SW480 (cell line): Measurements from ENCODE around the gene PPP1R14B.

Experiments used
- DNase-seq: peaks from one replicate; pipeline ENCODE4 v3.0.0-alpha.2; 2016; ENCODE audit warnings: low spot score

The PPP1R14B gene

DNA sequence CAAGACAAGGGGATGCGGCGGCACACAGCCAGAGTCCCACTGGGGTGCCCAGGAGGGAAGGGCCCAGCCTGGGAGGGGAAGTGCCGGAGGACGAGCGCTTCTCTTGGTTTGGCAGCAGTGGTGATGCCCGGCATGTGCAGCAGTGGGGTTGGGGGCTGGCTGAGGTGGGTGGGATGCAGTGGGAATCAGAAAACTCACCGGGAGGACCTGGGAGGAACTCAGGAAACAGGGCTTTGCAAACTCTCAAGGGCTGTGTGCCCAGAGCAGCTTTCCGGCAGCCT lies 37.2 kb downstream of the PPP1R14B start:
- no peak for DNase-seq

DNA sequence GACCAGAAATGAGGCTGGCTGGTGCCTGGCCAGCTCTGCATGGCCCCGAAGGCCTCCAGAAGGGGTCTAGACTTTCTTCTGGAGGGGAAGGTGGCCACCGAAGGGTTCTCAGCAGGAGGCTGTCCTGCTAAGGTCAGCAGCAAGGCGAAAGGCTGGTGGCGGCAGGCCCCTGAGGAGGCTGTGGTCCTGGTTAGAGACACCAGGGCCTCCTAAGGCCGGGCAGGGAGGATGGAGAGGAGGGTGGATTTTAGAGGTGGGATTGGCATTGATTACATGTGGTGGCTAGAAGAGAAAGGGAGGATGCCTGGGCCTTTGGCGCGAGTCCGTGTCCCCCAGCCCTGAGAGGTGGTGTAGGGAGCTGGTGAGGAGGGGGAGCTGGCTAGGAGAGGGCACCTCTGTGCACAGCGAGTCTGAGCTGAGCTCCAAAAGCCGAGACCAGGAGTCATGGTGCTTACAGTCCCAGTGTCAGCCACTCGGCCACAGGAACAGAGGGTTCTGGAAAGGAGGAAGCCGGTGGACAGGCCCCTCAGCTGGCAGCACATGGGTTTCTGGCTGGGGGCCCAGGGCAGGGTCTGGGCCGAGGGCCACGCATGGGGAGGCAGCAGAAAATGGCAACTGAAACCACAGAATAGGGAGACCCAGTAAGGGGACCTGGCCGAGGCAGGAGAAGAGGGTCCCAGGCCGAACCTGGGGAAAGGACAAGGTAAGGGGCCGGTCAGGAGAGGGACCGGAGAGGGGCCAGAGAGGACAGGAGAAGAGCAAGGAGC lies 37.8 kb downstream of the PPP1R14B start:
- no peak for DNase-seq

DNA sequence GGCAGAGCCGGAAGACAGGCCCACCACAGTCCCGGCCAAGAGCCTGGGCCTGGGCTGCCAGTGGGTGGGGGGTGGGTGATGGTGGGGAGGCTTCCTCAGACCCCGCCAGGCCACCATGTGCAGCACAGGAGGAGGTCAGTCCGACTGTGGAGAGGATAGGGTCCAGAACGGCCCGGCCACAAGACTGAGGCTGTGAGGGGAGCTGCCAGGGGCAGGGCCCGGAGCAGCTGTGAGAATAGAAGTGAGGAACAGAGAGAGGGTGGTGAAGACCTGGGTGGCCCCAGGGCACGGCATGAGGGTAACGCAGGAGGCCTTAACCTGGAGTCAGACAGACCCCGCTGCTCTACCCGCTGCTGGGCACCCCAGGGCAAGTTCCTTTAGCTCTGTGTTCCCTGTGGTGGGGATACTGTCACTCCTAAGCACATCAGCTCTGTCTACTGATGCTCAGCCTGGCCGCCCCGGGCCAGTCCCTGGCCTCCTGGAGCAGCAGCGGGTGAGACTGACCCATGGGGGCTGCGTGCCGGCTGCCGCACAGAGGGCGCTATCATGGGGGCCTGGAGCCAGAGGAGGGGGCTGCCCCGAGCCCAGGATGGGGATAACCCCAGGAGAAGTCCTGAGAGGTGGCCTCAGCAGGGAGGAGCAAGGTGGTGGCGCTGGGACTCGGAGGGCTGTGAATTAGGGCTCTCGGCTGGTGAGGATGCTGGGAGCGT lies 38.5 kb downstream of the PPP1R14B start:
- DNase-seq: no peak

DNA sequence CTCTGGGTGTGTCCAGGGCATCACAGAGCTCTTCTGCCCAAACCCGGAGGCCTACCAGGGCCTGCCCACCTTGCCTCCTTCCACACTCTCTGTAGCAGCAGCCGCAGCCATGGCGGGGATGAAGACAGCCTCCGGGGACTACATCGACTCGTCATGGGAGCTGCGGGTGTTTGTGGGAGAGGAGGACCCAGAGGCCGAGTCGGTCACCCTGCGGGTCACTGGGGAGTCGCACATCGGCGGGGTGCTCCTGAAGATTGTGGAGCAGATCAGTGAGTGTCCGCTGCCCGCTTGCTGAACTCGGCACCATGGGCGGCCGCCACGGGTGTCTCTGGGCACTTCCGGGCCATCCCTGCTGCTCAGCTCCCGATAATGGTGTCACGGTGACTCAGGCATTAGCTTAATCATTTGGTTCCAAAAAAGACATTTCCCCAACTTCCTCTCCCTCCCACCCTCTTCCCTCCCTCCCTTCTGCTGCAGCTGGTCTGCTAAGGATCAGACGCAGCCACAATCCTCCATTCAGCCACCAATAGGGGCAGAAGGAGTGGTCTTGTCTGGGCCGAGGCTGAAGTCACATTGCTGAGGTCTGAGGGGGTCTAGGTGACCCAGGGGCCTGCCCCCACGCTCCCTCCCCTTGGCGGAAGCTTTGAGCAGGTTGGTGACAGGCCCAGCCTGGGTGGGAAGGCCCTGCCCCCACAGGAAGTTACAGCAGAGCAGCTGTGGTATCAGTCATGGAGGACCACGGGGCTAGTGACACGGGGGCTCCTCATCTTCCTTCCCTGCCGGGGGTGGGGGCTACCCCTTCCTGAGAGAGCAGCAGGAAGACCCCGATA lies 39.3 kb downstream of the PPP1R14B start:
- DNase-seq: no peak

DNA sequence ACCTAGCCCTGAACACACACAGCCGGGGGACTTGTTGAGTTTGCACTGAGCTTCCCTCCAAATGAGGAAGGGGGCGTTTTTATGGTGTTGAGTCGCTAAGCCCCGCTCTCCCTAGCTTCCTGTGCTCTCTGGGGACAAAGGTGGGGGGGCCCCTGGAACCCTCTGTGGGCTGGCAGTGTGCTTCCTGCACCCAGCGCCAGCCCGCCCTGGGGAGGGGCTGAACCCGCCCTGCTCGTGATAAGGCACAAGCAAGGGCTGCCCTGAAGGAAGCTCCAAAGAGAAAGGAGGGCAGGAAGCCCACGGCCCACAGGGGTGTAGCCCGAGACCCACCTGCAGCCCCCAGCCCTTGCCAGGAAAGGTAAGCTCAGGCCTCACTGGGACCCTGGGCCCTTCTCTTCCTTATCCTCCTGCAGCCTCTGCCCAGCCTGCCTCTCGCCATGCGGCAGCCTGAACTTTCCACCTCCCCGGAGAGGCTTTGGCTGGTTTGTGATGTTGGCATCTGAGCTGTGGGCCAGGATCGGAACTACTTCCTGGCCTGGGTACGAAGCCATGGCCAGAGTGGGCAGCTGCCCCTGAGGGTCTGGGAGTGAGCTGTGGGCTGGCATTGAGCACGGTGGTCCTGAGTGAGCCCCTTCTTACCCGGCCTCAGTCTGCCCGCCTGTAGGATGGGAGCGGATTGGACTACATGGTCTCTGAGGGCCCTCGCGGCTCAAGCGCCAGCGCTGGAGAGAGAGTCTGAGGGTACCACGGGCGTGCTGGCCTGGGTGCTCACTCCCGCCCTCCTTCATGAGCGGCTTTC lies 40.1 kb downstream of the PPP1R14B start, which contains the start of gene FERMT3:
Gene FERMT3, plus strand, starts transcription at position 265 of the 799 bp plus-strand sequence. CDS start 644 bp downstream, outside the sequence.
- DNase-seq: no peak

DNA sequence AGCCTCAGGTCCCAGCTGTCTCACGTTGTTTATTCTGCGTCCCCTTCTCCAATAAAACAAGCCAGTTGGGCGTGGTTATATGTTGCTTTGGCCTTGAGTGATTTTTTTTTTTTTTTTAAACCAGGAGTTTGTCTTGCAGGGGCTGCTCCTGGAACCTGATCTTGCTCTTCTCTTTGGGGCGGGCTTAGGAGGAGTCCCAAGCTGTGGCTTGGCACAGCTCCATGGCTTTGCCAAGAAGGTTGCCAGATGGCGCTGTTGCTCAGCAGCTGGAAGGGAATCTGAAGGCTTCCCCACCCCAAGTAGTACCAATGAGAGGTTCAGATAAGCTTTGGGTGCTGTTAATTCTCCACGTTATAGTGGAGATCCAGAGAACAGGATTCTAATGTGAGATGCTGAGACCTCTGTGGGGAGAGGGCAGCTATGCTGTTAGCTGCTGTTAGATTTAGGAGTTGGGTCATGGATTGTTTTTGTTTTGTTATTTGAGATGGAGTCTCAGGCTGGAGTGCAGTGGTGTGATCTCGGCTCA lies 42.2 kb downstream of the PPP1R14B start:
- DNase-seq: peak; percentile 79

DNA sequence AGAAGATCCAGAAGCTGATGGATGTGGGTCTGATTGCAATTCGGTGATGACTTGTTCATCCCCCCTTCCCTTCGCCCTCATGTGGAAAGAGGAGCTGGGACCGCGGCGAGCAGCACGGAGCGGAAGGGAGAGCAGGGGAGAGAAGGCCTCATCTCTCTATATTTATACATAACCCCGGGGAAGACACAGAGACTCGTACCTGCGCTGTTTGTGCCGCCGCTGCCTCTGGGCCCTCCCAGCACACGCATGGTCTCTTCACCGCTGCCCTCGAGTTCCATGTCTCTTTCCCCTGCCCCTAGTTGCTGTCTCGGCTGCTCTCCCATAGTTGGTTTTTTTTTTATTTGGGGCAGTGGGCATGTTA lies 42.7 kb downstream of the PPP1R14B start:
- DNase-seq: no peak

DNA sequence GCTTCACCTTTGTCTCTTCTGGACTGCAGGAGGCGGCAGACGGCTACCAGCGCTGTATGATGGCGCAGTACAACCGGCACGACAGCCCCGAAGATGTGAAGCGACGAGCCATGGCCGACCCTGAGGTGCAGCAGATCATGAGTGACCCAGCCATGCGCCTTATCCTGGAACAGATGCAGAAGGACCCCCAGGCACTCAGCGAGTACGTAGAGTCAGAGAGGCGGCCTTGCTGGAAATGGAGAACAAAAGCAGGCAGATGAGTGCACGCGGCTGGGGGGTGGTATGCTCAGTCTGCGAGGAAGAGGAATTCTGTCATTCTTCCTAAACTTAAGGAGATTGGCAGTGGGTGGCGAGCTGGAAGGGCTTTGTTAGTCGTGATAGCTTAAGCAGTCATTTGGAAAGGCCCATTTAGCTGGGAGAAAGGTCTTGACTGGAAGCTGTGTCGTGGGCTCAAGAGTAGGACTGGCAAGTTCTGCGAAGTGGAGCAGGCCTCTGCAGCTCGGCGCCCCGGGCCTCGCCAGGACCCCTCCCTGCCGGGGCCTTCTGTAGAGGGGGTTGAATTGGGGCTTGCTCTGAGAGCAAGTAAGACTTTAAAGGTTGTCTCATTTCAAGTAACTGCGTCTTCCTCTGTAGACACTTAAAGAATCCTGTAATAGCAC lies 43.2 kb downstream of the PPP1R14B start:
- no peak for DNase-seq

DNA sequence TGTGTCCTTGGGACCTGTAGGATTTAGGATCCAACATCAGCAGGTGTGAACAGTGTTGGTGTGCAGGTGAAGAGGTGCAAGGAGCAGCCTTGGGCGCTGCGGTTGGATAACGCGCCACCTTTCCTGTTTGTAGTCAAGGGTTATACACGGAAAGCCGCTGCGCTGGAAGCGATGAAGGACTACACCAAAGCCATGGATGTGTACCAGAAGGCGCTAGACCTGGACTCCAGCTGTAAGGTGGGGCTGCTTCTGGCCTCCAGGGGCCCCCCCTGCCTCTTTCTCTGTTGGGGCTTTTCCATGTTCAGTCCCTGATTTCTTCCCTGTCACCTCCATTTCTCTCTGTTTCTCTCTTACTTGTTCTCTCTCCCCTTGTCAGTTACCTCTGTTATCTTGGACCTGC lies 43.8 kb downstream of the PPP1R14B start:
- DNase-seq: no peak

DNA sequence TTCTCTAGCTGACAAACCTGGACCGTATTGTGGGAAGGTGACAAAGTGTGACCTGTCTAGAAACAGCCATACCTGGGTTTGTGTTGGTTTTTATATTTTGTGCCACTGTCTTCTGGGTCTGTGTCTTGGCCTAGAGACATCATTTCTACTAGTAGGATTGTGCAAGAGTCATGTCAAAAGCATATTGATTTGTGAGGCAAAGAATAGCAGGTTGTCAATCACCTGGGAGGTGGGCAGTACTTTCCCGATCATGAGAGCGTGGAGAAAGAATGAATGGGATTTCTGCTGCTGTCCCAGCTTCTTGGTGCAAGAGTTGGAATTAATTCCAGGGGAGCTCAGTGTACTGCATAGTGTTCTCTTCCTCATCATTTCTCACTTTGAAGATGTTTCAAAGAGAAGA lies 45.2 kb downstream of the PPP1R14B start:
- no peak for DNase-seq

DNA sequence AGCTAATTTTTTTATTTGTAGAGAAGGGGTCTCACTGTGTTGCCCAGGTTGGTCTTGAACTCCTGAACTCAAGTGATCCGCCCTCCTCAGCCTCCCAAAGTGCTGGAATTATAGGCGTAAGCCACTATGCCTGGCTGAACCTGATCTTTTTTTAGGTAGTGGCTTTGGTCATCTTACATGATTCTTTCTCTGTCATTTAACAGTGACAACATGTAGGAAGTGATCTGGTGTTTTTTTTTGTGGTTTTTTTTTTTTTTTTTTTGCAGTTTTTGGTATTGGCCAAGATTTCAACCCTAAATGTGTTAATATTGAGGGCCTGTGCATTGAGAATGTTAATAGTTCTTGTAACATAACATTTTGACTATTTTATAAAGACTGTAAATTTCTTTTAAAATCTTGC lies 48.2 kb downstream of the PPP1R14B start:
- no peak for DNase-seq

DNA sequence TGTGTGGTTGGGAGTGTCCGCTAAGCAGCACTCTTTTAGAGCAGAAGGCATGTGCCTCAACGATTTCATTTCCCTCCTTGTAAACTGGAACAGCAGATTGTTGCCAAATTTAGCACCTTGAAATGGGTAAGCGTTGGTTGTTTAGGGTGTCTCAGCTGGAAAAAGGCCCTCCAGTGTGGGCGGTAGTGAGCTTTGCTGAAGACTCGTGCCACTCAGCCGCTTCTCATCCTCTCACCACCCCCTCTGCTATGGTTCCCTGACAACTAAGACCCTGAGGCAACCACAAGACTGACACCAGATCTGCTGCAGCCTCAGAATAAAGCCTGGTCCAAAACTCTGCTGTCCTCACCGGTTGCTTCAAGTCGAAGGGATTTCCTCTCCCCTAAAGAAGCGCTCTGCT lies 50.1 kb downstream of the PPP1R14B start:
- no peak for DNase-seq
